GM21423 (cell line): Measurements from ENCODE around the gene SLC20A1.
A peak's percentile ranks its signal among the peaks of the same experiment; 100 is the strongest.

ENCODE experiments used
- ATAC-seq: cut with Tn5 transposase; IDR thresholded peaks from one replicate; pipeline ENCODE4 v1.9.1; 2021; ENCODE audit warnings: mild to moderate bottlenecking, moderate library complexity; ENCODE audit not compliant: unreplicated experiment

Gene SLC20A1

GRCh38 chr2:112625474-112626114 lies 20.1 kb upstream of the SLC20A1 start:
- no peak for ATAC-seq

- ATAC-seq = no peak
These were observed 19.1 kb upstream of the SLC20A1 start for GRCh38 chr2:112626604-112627059.

- no peak for ATAC-seq
These were observed 18.4 kb upstream of the SLC20A1 start for GRCh38 chr2:112627060-112628040.

DNA sequence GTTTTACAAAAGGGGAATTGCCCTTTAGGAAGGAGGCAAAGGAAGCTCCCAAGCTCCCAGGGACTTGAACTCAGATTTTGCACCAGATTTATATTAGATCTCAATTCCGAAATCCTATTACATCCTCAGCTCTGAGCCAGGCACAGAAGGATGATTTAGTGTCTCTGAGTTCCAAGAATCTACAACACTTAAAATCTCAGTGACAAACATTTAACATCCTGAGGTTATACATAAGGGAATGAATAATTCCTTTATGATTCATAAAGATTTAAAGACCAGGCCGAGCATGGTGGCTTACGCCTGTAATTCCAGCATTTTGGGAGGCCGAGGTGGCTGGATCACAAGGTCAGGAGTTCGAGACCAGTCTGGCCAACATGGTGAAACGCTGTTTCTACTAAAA lies 16.5 kb upstream of the SLC20A1 start:
- ATAC-seq = no peak

- ATAC-seq = no peak
These were observed 15.9 kb upstream of the SLC20A1 start for GRCh38 chr2:112629823-112630222.

DNA sequence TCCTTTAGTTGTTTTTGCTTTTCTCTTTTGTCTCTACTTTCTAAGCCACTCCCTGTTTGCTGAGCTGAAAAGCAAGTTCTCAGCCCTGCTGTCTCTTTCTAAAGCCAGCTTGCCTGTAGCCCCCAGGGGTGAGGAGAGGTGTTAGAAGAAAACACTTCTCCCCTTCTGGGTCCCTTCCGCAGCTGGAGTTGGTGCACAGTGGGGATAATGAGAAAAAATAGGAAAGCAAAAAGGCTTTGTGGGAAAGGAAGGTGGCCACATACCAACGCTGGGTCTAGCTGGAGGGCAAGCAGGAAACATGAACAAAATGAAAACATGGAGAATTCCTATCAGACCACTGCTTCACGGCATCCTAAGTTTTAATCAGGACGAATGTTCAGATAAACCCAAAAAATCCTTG lies 15.5 kb upstream of the SLC20A1 start:
- ATAC-seq = no peak

- no peak for ATAC-seq
These were observed 12.0 kb upstream of the SLC20A1 start for GRCh38 chr2:112633708-112634107.

DNA sequence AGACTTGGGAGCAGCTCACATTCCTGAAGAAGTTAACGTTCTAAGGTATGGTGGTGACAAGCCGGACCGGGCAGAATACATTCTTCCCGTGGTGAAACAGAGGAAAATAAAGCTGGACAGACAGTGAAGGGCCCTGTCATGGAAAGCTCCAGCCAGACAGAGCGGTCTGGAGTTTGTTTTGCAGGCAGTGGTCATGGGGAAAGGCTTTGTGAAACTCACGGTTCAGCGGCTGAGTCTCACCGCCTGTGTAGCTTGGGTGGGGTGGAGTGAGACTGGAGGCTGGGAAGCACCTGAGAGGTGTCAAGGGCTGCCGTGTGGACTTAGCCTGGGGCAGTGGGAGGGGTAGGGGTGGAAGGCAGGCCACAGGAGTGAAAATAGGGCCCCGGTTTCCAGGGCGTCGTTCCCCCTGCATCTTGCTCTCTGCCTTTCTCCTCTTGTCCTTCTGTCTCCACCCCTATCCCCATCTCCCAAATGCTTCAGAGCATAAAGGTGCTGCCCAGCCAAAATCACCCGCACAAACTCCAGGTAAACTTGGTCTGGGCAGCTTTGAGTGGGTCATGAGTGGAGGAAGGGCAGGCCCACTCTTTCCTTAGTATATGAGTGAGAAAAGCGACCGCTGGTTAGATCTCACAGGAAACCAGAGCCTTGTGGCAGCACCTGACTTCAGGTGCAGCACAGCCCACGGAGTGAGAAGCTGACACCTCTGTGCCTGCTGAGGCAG lies 11.4 kb upstream of the SLC20A1 start:
- no peak for ATAC-seq

- no peak for ATAC-seq
These were observed 10.9 kb upstream of the SLC20A1 start for GRCh38 chr2:112634874-112635157.

- ATAC-seq = peak; percentile 87
These were observed 9.0 kb upstream of the SLC20A1 start for GRCh38 chr2:112636605-112637288.

DNA sequence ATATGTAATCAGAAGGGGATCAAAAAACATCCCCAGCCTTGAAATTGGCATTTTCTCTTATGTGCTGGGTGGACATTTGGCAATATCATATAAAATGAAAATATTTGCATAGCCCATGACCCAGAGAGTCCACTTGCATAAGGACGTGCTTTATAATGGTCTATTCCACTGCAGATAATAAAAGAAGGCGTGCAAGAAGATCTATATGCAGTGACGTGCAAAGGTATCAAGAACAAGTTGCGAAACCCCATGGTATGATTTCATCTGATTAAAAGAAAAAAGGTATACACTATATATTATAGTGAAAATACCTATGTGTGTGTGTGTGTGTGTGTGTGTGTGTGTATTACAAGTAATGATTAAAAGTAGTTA lies 8.5 kb upstream of the SLC20A1 start:
- ATAC-seq = no peak

- no peak for ATAC-seq
These were observed 5.8 kb upstream of the SLC20A1 start for GRCh38 chr2:112639936-112640335.

DNA sequence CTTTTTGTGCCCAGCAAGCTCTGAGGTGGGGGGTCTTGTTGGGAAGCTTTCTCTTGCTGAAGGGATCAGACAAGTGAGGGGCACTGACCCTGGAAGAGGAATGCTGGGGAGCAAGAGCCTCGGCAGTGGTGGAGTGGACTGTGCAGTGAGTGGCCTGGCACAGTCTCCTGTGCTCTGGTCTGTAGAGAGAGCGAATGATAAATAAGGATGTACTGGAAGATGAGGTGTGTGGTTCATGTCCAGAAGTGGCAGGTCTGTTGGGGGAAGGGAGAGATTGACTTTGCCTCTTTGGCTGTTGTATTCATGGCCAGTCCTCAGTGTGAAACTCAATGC lies 5.3 kb upstream of the SLC20A1 start:
- no peak for ATAC-seq

DNA sequence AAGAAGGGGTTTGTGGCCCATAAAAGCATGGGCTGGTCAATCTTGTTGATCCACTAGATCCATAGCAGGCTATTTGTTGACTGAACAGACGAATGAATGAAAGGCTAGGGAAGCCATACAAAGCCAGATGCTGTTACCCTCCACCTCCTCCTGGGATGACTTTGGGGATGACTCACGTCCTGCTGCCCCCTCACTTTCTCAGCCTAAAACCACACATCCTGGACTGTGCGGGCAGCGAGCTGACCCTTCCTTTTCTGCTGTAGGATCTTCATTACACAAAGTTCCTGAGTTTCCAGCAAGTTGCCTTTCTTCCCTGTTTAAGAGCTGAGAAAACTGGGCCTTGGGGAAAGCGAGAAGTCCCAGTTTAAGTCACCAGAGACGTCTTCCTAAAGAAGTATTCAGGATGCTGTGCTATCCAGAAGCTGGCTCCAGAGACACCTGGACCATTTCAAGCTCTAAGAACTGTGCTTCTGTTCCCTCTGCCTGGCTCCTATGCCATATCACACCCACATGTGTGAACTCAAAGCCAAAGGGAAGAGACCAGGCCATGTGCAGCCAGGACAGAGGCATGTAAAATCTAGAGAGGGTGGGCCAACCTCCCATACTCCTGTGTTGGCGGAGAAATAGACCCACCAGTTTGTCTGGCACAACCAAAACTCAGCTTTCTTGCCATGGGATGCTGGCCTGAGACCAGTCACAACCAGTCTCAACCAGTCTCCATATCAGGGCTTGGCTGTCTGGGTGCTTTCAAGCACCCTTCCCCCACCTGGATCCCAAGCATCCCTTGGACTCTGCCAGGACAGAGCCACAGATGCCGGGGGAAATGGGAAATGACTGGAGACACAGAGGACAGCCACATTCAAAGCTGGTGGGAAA lies 4.7 kb upstream of the SLC20A1 start:
- no peak for ATAC-seq

DNA sequence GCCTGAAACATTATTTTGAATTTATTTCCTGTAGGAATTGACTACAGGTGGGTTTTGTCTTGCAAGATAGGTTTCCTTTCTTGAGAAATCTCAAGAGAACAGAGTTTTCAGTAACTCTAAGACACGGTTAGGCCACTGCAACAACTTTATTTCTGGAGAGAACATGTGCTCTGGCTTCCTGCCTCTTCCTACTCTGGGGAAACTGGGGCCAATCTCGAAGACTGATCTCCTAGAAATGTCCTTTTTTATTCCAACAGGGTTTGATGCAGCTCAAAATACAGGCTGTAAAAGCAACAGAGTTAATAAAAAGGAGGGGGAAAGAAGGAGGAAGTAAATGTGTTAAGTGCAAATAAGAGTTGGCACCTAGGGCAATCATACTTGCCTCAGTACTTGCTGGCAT lies 4.0 kb upstream of the SLC20A1 start:
- ATAC-seq = no peak

DNA sequence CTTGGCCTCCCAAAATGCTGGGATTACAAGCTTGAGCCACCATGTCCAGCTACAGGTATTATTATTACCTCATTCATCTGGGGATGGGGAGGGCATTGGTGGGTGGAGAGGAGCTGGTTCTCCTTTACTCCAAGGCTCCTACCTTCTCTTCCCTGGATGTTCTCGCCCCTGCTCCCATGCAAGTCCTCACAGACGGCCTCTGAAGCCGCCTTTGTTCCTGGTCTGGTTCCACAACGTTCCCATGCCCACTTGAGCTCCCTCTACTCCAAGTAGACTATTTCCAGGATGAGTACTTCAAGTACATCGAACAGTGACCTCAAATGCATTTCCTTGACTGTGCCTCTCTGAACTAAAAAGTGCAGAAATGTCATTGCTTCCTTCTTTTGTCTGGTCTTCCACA lies 3.2 kb upstream of the SLC20A1 start:
- ATAC-seq = no peak

GRCh38 chr2:112642966-112643365 lies 2.8 kb upstream of the SLC20A1 start:
- ATAC-seq = no peak

GRCh38 chr2:112643488-112643887 lies 2.3 kb upstream of the SLC20A1 start:
- ATAC-seq = no peak

GRCh38 chr2:112644155-112644932 lies 1.4 kb upstream of the SLC20A1 start:
- no peak for ATAC-seq

DNA sequence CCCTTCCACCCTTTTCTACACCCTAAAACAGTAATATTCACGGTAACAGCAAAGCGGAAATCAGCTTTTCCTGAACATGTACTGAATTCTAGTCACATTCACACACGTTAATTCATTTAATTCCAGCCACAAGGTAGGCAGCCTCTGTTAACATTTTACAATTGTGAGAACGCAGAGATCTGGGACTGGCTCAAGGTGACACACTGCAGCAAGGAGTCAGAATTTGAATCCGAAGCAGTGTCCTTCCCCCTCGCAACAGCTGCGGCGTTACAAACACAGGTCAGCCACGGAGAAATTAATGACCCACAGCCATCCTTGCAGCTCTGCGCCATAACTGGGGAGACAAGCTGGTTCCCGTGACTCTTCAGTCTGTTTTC lies 818 bp upstream of the SLC20A1 start:
- peak; percentile 1 for ATAC-seq
